Measurements from ENCODE around the gene FCRL1.

DNA sequence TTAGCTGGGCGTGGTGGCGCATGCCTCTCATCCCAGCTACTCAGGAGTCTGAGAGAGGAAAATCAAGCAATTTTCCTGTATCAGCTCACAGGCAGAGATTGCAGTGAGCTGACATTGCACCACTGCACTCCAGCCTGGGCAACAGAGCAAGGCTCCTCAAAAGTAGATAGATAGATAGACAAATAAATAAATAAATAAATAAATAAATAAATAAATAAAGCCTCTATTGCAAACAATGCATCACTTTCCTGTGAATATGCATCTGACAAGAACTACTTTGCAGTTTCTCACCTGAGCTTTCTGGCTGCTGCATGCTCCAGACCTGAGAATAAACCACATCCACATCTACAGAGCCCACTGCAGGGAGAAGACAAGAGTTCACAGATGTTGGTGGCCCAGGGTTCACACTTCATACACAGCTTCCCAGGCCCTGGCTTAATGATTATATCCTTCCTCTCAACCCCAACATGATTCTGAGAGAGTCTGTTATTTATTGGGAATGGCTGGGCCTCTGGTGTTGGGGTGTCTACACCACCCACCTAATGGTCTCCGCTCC lies 71.6 kb downstream of the FCRL1 start:
- TF ChIP-seq, protein P1, sequence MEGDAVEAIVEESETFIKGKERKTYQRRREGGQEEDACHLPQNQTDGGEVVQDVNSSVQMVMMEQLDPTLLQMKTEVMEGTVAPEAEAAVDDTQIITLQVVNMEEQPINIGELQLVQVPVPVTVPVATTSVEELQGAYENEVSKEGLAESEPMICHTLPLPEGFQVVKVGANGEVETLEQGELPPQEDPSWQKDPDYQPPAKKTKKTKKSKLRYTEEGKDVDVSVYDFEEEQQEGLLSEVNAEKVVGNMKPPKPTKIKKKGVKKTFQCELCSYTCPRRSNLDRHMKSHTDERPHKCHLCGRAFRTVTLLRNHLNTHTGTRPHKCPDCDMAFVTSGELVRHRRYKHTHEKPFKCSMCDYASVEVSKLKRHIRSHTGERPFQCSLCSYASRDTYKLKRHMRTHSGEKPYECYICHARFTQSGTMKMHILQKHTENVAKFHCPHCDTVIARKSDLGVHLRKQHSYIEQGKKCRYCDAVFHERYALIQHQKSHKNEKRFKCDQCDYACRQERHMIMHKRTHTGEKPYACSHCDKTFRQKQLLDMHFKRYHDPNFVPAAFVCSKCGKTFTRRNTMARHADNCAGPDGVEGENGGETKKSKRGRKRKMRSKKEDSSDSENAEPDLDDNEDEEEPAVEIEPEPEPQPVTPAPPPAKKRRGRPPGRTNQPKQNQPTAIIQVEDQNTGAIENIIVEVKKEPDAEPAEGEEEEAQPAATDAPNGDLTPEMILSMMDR (CRISPR knock-in tag; IDR thresholded peaks at IDR 0.05), result no peak
- TF ChIP-seq EP300 (IDR thresholded peaks at IDR 0.05; ENCODE audit: low read depth in 2 of 2, low read length in 2 of 2) (no peak), EP300 (CRISPR knock-in tag; IDR thresholded peaks at IDR 0.05; ENCODE audit: borderline replicate concordance) (no peak), ASH2L (IDR thresholded peaks at IDR 0.05; ENCODE audit: insufficient read length, low read depth, low read length) (no peak), CEBPB (IDR thresholded peaks at IDR 0.05; ENCODE audit: borderline replicate concordance, low read depth, low read length) (no peak), ZNF136 (CRISPR knock-in tag; IDR thresholded peaks at IDR 0.05; ENCODE audit: low read depth) (no peak), ZNF460 (CRISPR knock-in tag; IDR thresholded peaks at IDR 0.05; ENCODE audit: borderline replicate concordance) (no peak), RFX1 (IDR thresholded peaks at IDR 0.05) (no peak), TCF12 (IDR thresholded peaks at IDR 0.05) (no peak), TCF12 (CRISPR knock-in tag; IDR thresholded peaks at IDR 0.05) (no peak), POLR2AphosphoS5 (IDR thresholded peaks at IDR 0.05; ENCODE audit: low read depth, low read length) (no peak), ZNF589 (CRISPR knock-in tag; conservative IDR thresholded peaks at IDR 0.05) (no peak)
- TF ChIP-seq, protein P2, sequence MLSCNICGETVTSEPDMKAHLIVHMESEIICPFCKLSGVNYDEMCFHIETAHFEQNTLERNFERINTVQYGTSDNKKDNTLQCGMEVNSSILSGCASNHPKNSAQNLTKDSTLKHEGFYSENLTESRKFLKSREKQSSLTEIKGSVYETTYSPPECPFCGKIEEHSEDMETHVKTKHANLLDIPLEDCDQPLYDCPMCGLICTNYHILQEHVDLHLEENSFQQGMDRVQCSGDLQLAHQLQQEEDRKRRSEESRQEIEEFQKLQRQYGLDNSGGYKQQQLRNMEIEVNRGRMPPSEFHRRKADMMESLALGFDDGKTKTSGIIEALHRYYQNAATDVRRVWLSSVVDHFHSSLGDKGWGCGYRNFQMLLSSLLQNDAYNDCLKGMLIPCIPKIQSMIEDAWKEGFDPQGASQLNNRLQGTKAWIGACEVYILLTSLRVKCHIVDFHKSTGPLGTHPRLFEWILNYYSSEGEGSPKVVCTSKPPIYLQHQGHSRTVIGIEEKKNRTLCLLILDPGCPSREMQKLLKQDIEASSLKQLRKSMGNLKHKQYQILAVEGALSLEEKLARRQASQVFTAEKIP (CRISPR knock-in tag; IDR thresholded peaks at IDR 0.05; ENCODE audit: borderline replicate concordance), result no peak

All from HepG2 (cell line).